ENCODE results near the gene BMP8B.

DNA sequence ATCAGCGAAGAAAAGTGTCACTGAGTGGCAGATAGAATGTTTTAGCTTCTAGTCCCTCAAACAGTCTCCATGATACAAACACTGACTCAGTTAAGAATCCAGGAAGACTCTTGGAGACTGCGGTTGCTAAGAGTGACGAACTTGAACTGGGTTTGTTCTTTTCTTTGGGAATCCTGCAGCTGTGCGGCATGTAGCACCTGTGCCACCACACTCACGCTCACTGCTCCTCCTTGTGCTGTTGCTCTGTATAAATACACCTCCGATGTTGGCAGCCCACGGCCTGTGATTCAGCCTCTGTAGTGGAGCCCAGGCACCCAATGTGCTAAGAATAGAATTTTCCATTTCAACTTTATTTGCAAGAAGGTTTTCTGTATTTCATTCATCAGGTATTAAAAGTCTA is 55.5 kb downstream of the BMP8B start:
- TF ChIP-seq EZH2 (IDR thresholded peaks at IDR 0.05; ENCODE audit: insufficient read depth, poor library complexity, severe bottlenecking) (no peak), EZH2phosphoT487 (IDR thresholded peaks at IDR 0.05; ENCODE audit: insufficient read depth, low read depth) (no peak)

Data from GM23248 (cell line).